CD14-positive monocyte (primary cell): Measurements from ENCODE around the gene ODAD3. TPM values are rescaled to one million over a fixed set of nuclear protein-coding genes. Genes with fewer than 3 reads are reported as not detected.

Experiments
- DNase-seq, 3 donors: peaks; one replicate each; pipeline ENCODE4 v3.0.0-alpha.2; 2011 to 2022
- H2AFZ ChIP-seq: 2 replicates; pipeline ENCODE4 v1.6.0; 2012; ENCODE audit warnings: mild to moderate bottlenecking, low read depth, low read length, inconsistent platforms; ENCODE audit not compliant: insufficient read depth, poor library complexity, severe bottlenecking
- H3K27ac ChIP-seq, 2 donors: 1 replicate in 1 of 2; 2 replicates in 1 of 2; pipeline ENCODE4 v1.5.1; 2012 to 2013; ENCODE audit warnings: low read length in 2 of 2, control low read depth in 1 of 2, inconsistent platforms in 1 of 2, low read depth in 1 of 2, mild to moderate bottlenecking in 1 of 2
- H3K27me3 ChIP-seq, 2 donors: one replicate each; pipeline versions ENCODE4 v1.6.0 to v1.6.1; 2011 to 2013; ENCODE audit warnings: low read length in 2 of 2; ENCODE audit not compliant: control insufficient read depth in 2 of 2, insufficient read depth in 2 of 2
- H3K36me3 ChIP-seq, 2 donors: replicated peaks in 1 of 2; 1 replicate in 1 of 2; 2 replicates in 1 of 2; pipeline versions ENCODE4 v1.5.1 to v1.6.1; 2012 to 2013; ENCODE audit warnings: low read length in 2 of 2, control low read depth in 1 of 2, inconsistent platforms in 1 of 2, mild to moderate bottlenecking in 1 of 2; ENCODE audit not compliant: insufficient read depth in 2 of 2, control insufficient read depth in 1 of 2
- H3K4me1 ChIP-seq, 2 donors: 1 replicate in 1 of 2; 2 replicates in 1 of 2; pipeline versions ENCODE4 v1.5.1 to v1.6.1; 2012 to 2013; ENCODE audit warnings: low read length in 2 of 2, control low read depth in 1 of 2, inconsistent platforms in 1 of 2, mild to moderate bottlenecking in 1 of 2, moderate library complexity in 1 of 2; ENCODE audit not compliant: insufficient read depth in 2 of 2, control insufficient read depth in 1 of 2
- H3K4me2 ChIP-seq: replicated peaks from 2 replicates; pipeline ENCODE3; 2012; ENCODE audit warnings: low read length, moderate library complexity, mild to moderate bottlenecking; ENCODE audit not compliant: poor library complexity, severe bottlenecking; ENCODE audit errors: extremely low read depth
- H3K4me3 ChIP-seq, 3 experiments: fragments of 200-600 bp in 1 of 3; sonication (generic) in 1 of 3; replicated peaks in 1 of 3; 1 replicate in 2 of 3; 2 replicates in 1 of 3; pipeline ENCODE4 v1.5.1; 2011 to 2013; ENCODE audit warnings: low read length in 3 of 3, mild to moderate bottlenecking in 3 of 3, control low read depth in 2 of 3, low read depth in 2 of 3, inconsistent platforms in 1 of 3, moderate library complexity in 1 of 3
- H3K79me2 ChIP-seq: 2 replicates; pipeline ENCODE4 v1.6.0; 2012; ENCODE audit warnings: mild to moderate bottlenecking, control low read depth, inconsistent platforms, low read length, moderate library complexity; ENCODE audit not compliant: insufficient read depth
- H3K9ac ChIP-seq: 2 replicates; pipeline ENCODE4 v1.6.0; 2017; ENCODE audit warnings: low read length, mild to moderate bottlenecking; ENCODE audit not compliant: insufficient read depth, poor library complexity, severe bottlenecking
- H3K9me3 ChIP-seq, 2 donors: replicated peaks in 1 of 2; 1 replicate in 1 of 2; 2 replicates in 1 of 2; pipeline versions ENCODE4 v1.5.1 to v1.6.1; 2012 to 2013; ENCODE audit warnings: low read length in 2 of 2, control low read depth in 1 of 2; ENCODE audit not compliant: control insufficient read depth in 1 of 2, insufficient read depth in 1 of 2
- H4K20me1 ChIP-seq: 2 replicates; pipeline ENCODE4 v1.6.0; 2012; ENCODE audit warnings: mild to moderate bottlenecking, low read length, control low read depth, moderate library complexity; ENCODE audit not compliant: insufficient read depth
- H3K27ac Mint-ChIP-seq, 7 donors: one replicate each; pipeline ENCODE4 v1.8.0; 2020; ENCODE audit warnings: mild to moderate bottlenecking in 7 of 7, mixed read lengths in 7 of 7, moderate library complexity in 6 of 7, inconsistent platforms in 2 of 7
- H3K27me3 Mint-ChIP-seq, 3 donors: one replicate each; pipeline ENCODE4 v1.8.0; 2021 to 2022; ENCODE audit warnings: low read depth in 3 of 3, mild to moderate bottlenecking in 3 of 3, mixed read lengths in 3 of 3, moderate library complexity in 3 of 3, inconsistent platforms in 1 of 3
- H3K36me3 Mint-ChIP-seq, 2 donors: one replicate each; pipeline ENCODE4 v1.8.0; 2020; ENCODE audit warnings: mixed read lengths in 2 of 2, inconsistent platforms in 1 of 2, mild to moderate bottlenecking in 1 of 2
- H3K4me1 Mint-ChIP-seq: one replicate; pipeline ENCODE4 v1.8.0; 2020; ENCODE audit warnings: mild to moderate bottlenecking, mixed read lengths
- H3K4me3 Mint-ChIP-seq, 2 donors: one replicate each; pipeline ENCODE4 v1.8.0; 2020; ENCODE audit warnings: mild to moderate bottlenecking in 2 of 2, mixed read lengths in 2 of 2, moderate library complexity in 1 of 2
- H3K9me3 Mint-ChIP-seq, 7 donors: one replicate each; pipeline ENCODE4 v1.8.0; 2020 to 2022; ENCODE audit warnings: mixed read lengths in 7 of 7, mild to moderate bottlenecking in 6 of 7, moderate library complexity in 6 of 7, inconsistent platforms in 2 of 7
- WGBS: methylation state at CpG from one replicate; pipeline ENCODE4 v1.1.5; 2013; ENCODE audit warnings: missing lambda C conversion rate; ENCODE audit not compliant: insufficient coverage; 5-methylcytosine and 5-hydroxymethylcytosine counted together
- intact Hi-C, 2 donors: fragments of 100-400 bp; cut with micrococcal nuclease; formaldehyde crosslinking; loops; one replicate each; pipeline versions ENCODE4 v1.15.0 to v1.15.1; 2023
- polyA plus RNA-seq, 3 donors: library from polyadenylated mRNA; depleted of rRNA in 1 of 3; unstranded in 2 of 3; stranded (reverse) in 1 of 3; fragments of 300-500 nt in 2 of 3; fragments of >200 nt in 1 of 3; fragmentation: Illumina TruSeq in 2 of 3; gene quantifications; 1 replicate in 2 of 3; 2 replicates in 1 of 3; pipeline ENCODE4 v1.2.3, GENCODE V29; 2012 to 2021
- TF ChIP-seq, protein P1 (sequence below): fragments of 200-600 bp; IDR thresholded peaks from one replicate; pipeline ENCODE4 v1.8.0; 2022; ENCODE audit warnings: antibody characterized with exemption, mild to moderate bottlenecking

The ODAD3 gene
- polyA plus RNA-seq, 3 donors = 0.43 to 0.88 (median 0.61) TPM

DNA sequence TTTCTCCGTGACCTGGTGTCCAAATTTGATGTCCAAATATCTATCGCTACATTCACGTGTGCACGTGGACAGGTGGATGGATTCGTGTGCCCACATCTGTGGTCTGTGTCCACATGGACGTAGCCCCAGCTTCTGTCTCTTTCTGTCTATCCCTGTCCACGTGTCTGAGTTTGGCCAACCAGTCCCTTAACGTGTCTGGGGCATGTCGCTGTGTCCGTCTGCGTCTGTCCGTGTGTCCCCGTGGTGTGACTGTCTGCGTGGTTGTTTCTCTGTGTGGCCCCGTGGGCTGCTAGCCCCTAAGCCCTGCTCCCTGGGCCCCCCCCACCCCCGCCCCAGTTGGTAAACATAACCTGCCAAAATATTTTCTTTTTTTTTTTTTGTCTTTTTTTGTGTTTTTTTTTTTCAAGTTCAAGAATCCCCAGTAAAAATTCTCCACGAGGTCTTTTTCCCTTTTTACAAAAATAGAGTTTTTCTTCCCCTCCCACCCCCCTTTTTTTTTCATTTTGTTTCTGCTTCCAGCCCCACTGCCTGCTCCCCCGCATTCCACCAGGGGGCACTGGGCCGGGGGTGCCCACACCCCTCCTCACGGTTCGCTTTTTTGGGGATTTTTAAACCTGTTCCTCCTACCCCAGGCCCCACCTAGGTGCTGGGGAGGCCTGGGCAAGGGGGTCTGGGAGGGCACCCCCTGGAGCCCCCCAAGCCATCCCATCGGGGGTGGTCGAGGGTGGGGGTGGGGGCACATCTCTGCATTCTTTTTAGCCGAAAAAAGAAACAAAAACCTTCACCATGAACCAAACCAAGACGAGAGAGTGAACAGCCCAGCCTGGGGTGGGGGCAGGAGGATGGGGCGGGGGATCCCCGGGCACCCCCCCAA, 18.8 kb upstream of the ODAD3 start:
- no peaks in the 10 kb centered on the region for H3K4me1 ChIP-seq
- H3K27ac ChIP-seq = no peak overlapping the region
- no peaks in the 10 kb centered on the region for H3K27me3 ChIP-seq
- Mint-ChIP-seq H3K36me3 (peaks cover 16 to 25% of the 10 kb centered on the region in 2 donors), H3K27ac (no peak overlapping the region), H3K4me1 (no peaks in the 10 kb centered on the region), H3K4me3 (no peak overlapping the region), H3K9me3 (peaks cover 0 to 4% (median 0%) of the 10 kb centered on the region in 7 donors), H3K27me3 (peaks cover 4 to 13% (median 9%) of the 10 kb centered on the region in 3 donors)
- no peak overlapping the region for H3K9ac ChIP-seq
- intact Hi-C loops = no loop called here
- no peak overlapping the region for H2AFZ ChIP-seq
- WGBS = 93% methylated on average over 14 of the region's 27 CpGs
- no peaks in the 10 kb centered on the region for H3K9me3 ChIP-seq
- H4K20me1 ChIP-seq = no peaks in the 10 kb centered on the region
- DNase-seq = no peak
- H3K36me3 ChIP-seq = peaks cover 16 to 24% of the 10 kb centered on the region in 2 donors
- TF ChIP-seq, protein P1, sequence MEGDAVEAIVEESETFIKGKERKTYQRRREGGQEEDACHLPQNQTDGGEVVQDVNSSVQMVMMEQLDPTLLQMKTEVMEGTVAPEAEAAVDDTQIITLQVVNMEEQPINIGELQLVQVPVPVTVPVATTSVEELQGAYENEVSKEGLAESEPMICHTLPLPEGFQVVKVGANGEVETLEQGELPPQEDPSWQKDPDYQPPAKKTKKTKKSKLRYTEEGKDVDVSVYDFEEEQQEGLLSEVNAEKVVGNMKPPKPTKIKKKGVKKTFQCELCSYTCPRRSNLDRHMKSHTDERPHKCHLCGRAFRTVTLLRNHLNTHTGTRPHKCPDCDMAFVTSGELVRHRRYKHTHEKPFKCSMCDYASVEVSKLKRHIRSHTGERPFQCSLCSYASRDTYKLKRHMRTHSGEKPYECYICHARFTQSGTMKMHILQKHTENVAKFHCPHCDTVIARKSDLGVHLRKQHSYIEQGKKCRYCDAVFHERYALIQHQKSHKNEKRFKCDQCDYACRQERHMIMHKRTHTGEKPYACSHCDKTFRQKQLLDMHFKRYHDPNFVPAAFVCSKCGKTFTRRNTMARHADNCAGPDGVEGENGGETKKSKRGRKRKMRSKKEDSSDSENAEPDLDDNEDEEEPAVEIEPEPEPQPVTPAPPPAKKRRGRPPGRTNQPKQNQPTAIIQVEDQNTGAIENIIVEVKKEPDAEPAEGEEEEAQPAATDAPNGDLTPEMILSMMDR = peak; percentile 53
- no peaks in the 10 kb centered on the region for H3K79me2 ChIP-seq
- H3K4me3 ChIP-seq = no peak overlapping the region
- no peak overlapping the region for H3K4me2 ChIP-seq

DNA sequence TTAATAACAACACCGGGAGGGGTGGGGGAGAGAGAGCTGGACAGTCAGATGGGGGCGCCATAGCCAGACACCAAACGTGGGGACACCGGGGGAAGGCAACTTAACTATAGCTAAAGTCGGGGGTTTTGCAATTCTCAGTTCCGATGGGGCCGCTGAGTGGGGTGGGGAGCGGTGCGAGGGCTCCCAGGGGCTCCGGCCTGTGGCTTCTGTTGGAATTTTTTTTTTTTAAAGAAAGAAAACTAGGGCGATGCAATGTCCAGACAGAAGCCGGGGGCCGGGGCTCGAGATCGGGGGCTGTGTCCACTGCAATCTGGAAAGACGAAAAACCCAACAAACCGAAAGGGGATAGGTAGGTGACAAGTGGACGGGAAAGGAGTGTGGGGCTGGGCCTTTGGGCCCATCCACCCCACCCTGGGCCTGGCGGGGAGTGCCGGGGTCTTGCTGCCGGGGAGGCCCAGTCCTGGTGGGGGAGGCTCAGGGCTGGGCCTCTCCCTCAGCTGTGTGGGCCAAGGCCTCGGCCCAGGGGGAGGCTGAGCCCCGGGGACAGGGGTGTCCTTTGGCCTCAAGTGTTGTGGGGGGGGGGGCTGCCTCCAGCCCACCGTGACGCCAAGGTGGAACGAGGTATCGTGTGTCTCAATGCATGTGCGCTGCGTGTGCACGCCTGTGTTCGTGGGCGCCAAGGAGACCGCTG, 17.8 kb upstream of the ODAD3 start:
- no peak overlapping the region for H3K4me2 ChIP-seq
- Mint-ChIP-seq H3K9me3 (peaks cover 0 to 1% (median 0%) of the 10 kb centered on the region in 7 donors), H3K4me3 (no peak overlapping the region), H3K4me1 (no peaks in the 10 kb centered on the region), H3K27me3 (peaks cover 3 to 10% (median 6%) of the 10 kb centered on the region in 3 donors), H3K27ac (no peak overlapping the region), H3K36me3 (peaks cover 24 to 34% of the 10 kb centered on the region in 2 donors)
- no peaks in the 10 kb centered on the region for H4K20me1 ChIP-seq
- intact Hi-C loops = no loop called here
- H2AFZ ChIP-seq = no peak overlapping the region
- H3K27me3 ChIP-seq = no peaks in the 10 kb centered on the region
- no peak overlapping the region for H3K27ac ChIP-seq
- H3K9me3 ChIP-seq = no peaks in the 10 kb centered on the region
- H3K9ac ChIP-seq = no peak overlapping the region
- no peak overlapping the region for H3K4me3 ChIP-seq
- 86% methylated on average over 23 of the region's 33 CpGs for WGBS
- no peak for DNase-seq
- H3K79me2 ChIP-seq = no peaks in the 10 kb centered on the region
- peaks cover 25 to 33% of the 10 kb centered on the region in 2 donors for H3K36me3 ChIP-seq
- H3K4me1 ChIP-seq = no peaks in the 10 kb centered on the region
- TF ChIP-seq, protein P1 = no peak
